Upper lobe of left lung (tissue), 6 donors: Measurements from ENCODE around the gene OAF. TPM values are rescaled to one million over a fixed set of nuclear protein-coding genes. Genes with fewer than 3 reads are reported as not detected.

Experiments used
- ATAC-seq, 2 donors: fragments of 200-7000 bp; cut with Tn5 transposase; one replicate each; pipeline ENCODE4 v1.9.1; 2022; ENCODE audit warnings: mild to moderate bottlenecking in 2 of 2, moderate library complexity in 2 of 2; ENCODE audit not compliant: low FRiP score in 2 of 2
- DNase-seq, 2 donors: peaks; one replicate each; pipeline ENCODE4 v3.0.0-alpha.2; 2019 to 2020
- H3K27ac ChIP-seq, 4 donors: fragments of 200-600 bp; sonication (generic); one replicate each; pipeline ENCODE4 v1.5.1; 2016 to 2019
- H3K27me3 ChIP-seq, 4 donors: fragments of 200-600 bp; sonication (generic); one replicate each; pipeline ENCODE4 v1.5.1; 2017 to 2019
- H3K36me3 ChIP-seq, 4 donors: fragments of 200-600 bp; sonication (generic); one replicate each; pipeline ENCODE4 v1.5.1; 2016 to 2019
- H3K4me1 ChIP-seq, 4 donors: fragments of 200-600 bp; sonication (generic); one replicate each; pipeline ENCODE4 v1.5.1; 2018 to 2019
- H3K4me3 ChIP-seq, 4 donors: fragments of 200-600 bp; sonication (generic); one replicate each; pipeline ENCODE4 v1.5.1; 2017 to 2019; ENCODE audit warnings: mild to moderate bottlenecking in 2 of 4, moderate library complexity in 1 of 4
- H3K9me3 ChIP-seq, 4 donors: fragments of 200-600 bp; sonication (generic); one replicate each; pipeline ENCODE4 v1.5.1; 2018 to 2019
- CTCF ChIP-seq, 6 experiments: fragments of 450-650 bp in 4 of 6; fragments of 200-600 bp in 2 of 6; sonication (generic) in 2 of 6; IDR thresholded peaks; one replicate each; pipeline ENCODE4 v1.5.1; 2016 to 2019; ENCODE audit warnings: antibody characterized with exemption in 6 of 6
- EP300 ChIP-seq, 4 donors: sonication (generic); formaldehyde crosslinking; IDR thresholded peaks; one replicate each; pipeline ENCODE4 v1.5.1; 2017; ENCODE audit warnings: antibody characterized with exemption in 4 of 4, control low read depth in 2 of 4
- POLR2A ChIP-seq, 4 donors: fragments of 450-650 bp; IDR thresholded peaks; one replicate each; pipeline ENCODE4 v1.5.1; 2016 to 2017; ENCODE audit warnings: antibody characterized with exemption in 4 of 4, mild to moderate bottlenecking in 2 of 4
- POLR2AphosphoS5 ChIP-seq, 2 donors: sonication (generic); formaldehyde crosslinking; IDR thresholded peaks; one replicate each; pipeline ENCODE4 v1.5.1; 2017; ENCODE audit warnings: antibody characterized with exemption in 2 of 2
- WGBS, 2 donors: methylation state at CpG; one replicate each; pipeline ENCODE4 v1.1.5; 2017 to 2018; 5-methylcytosine and 5-hydroxymethylcytosine counted together
- total RNA-seq, 6 donors: library from RNA; depleted of rRNA in 4 of 6; stranded (reverse); fragments of >200 nt in 4 of 6; gene quantifications; one replicate each; pipeline versions ENCODE4 v1.1.0 to v1.2.1, GENCODE V29; 2016 to 2021
- donor health status: DM: no; HTN: no; CAD: no; lungs with moderate emphysema.
- donor health status: DM: no; HTN: yes; CAD: no; lungs with severe emphysema.

OAF gene
- total RNA-seq, 6 donors from 2014 or later: 5.1 to 41.6 (median 8.7) TPM

GRCh38 chr11:120216426-120217102, 5.7 kb downstream of the OAF start:
- Histone ChIP-seq H3K9me3 (no peaks in the 10 kb centered on the region), H3K4me1 (peaks cover 4 to 9% (median 7%) of the 10 kb centered on the region in 4 donors), H3K36me3 (no peaks in the 10 kb centered on the region), H3K4me3 (no peak overlapping the region), H3K27me3 (no peaks in the 10 kb centered on the region), H3K27ac (no peak overlapping the region)
- DNase-seq: no peak
- ATAC-seq: no peak
- WGBS, 2 donors: 80 to 85% methylated on average over 5 to 8 of the region's 8 CpGs
- no peak for TF ChIP-seq CTCF (IDR thresholded peaks at IDR 0.05)
- TF ChIP-seq EP300 (IDR thresholded peaks at IDR 0.05): no peak
- TF ChIP-seq POLR2AphosphoS5 (IDR thresholded peaks at IDR 0.05): no peak
- TF ChIP-seq POLR2A (IDR thresholded peaks at IDR 0.05): no peak

- H3K9me3 ChIP-seq: no peaks in the 10 kb centered on the region
- H3K27ac ChIP-seq: no peak overlapping the region
- peaks cover 0 to 4% (median 2%) of the 10 kb centered on the region in 4 donors for H3K4me1 ChIP-seq
- H3K4me3 ChIP-seq: no peak overlapping the region
- DNase-seq (no peak), ATAC-seq (no peak)
- TF ChIP-seq POLR2A (IDR thresholded peaks at IDR 0.05) (no peak), POLR2AphosphoS5 (IDR thresholded peaks at IDR 0.05) (no peak), EP300 (IDR thresholded peaks at IDR 0.05) (no peak), CTCF (IDR thresholded peaks at IDR 0.05) (no peak)
- H3K36me3 ChIP-seq: no peaks in the 10 kb centered on the region
- H3K27me3 ChIP-seq: no peaks in the 10 kb centered on the region
- WGBS, 2 donors: 91 to 99% methylated on average over 9 to 12 of the region's 12 CpGs
Measured at GRCh38 chr11:120217526-120217925, 6.7 kb downstream of the OAF start.

GRCh38 chr11:120217941-120218694, 7.3 kb downstream of the OAF start:
- no peaks in the 10 kb centered on the region for H3K36me3 ChIP-seq
- H3K9me3 ChIP-seq: no peaks in the 10 kb centered on the region
- 68 to 69% methylated on average over 5 to 9 of the region's 12 CpGs for WGBS, 2 donors
- no peak overlapping the region for H3K4me3 ChIP-seq
- H3K27ac ChIP-seq: no peak overlapping the region
- TF ChIP-seq POLR2AphosphoS5 (IDR thresholded peaks at IDR 0.05) (no peak), CTCF (IDR thresholded peaks at IDR 0.05) (no peak), EP300 (IDR thresholded peaks at IDR 0.05) (no peak), POLR2A (IDR thresholded peaks at IDR 0.05) (no peak)
- H3K27me3 ChIP-seq: no peaks in the 10 kb centered on the region
- peaks cover 0 to 4% (median 2%) of the 10 kb centered on the region in 4 donors for H3K4me1 ChIP-seq
- no peak for DNase-seq
- ATAC-seq: peak in 1 of 2 donors; percentile 2

- H3K4me1 ChIP-seq: peaks cover 0 to 4% (median 2%) of the 10 kb centered on the region in 4 donors
- H3K27ac ChIP-seq: no peak overlapping the region
- 72 to 73% methylated on average over 10 of the region's 10 CpGs for WGBS, 2 donors
- no peak for ATAC-seq
- H3K36me3 ChIP-seq: no peaks in the 10 kb centered on the region
- H3K9me3 ChIP-seq: no peaks in the 10 kb centered on the region
- no peak for DNase-seq
- H3K27me3 ChIP-seq: no peaks in the 10 kb centered on the region
- TF ChIP-seq POLR2AphosphoS5 (IDR thresholded peaks at IDR 0.05) (no peak), CTCF (IDR thresholded peaks at IDR 0.05) (no peak), EP300 (IDR thresholded peaks at IDR 0.05) (no peak), POLR2A (IDR thresholded peaks at IDR 0.05) (no peak)
- no peak overlapping the region for H3K4me3 ChIP-seq
Measured at GRCh38 chr11:120218695-120219033, 7.8 kb downstream of the OAF start.
